Trophoblast cell (in vitro differentiated cells and primary cell): Measurements from ENCODE around the gene PLEKHA5. TPM values are rescaled to one million over a fixed set of nuclear protein-coding genes. Genes with fewer than 3 reads are reported as not detected.
A peak's percentile ranks its signal among the peaks of the same experiment; 100 is the strongest.

ENCODE experiments used
- DNase-seq, 2 donors: peaks; one replicate each; pipeline ENCODE4 v3.0.0-alpha.2; 2016
- H2AFZ ChIP-seq: 2 replicates; pipeline ENCODE4 v1.6.1; 2013; ENCODE audit warnings: low read length, moderate library complexity, mild to moderate bottlenecking; ENCODE audit not compliant: insufficient read depth, poor library complexity
- H2AK5ac ChIP-seq: 2 replicates; pipeline ENCODE4 v1.6.1; 2013; ENCODE audit warnings: mild to moderate bottlenecking, low read length
- H2BK120ac ChIP-seq: 2 replicates; pipeline ENCODE4 v1.6.1; 2013; ENCODE audit warnings: low read length, mild to moderate bottlenecking, moderate library complexity; ENCODE audit not compliant: insufficient read depth, poor library complexity
- H2BK12ac ChIP-seq: 2 replicates; pipeline ENCODE4 v1.6.1; 2013; ENCODE audit warnings: mild to moderate bottlenecking, low read length, moderate library complexity
- H2BK5ac ChIP-seq: 2 replicates; pipeline ENCODE4 v1.6.1; 2013; ENCODE audit warnings: low read length, low read depth, moderate library complexity, mild to moderate bottlenecking; ENCODE audit not compliant: poor library complexity
- H3K14ac ChIP-seq: 2 replicates; pipeline ENCODE4 v1.6.1; 2013; ENCODE audit warnings: mild to moderate bottlenecking, low read length
- H3K18ac ChIP-seq: 2 replicates; pipeline ENCODE4 v1.6.1; 2013; ENCODE audit warnings: mild to moderate bottlenecking, low read length
- H3K23ac ChIP-seq: 2 replicates; pipeline ENCODE4 v1.6.1; 2013; ENCODE audit warnings: low read length
- H3K27ac ChIP-seq: 2 replicates; pipeline ENCODE4 v1.5.1; 2013; ENCODE audit warnings: low read depth, mild to moderate bottlenecking, inconsistent platforms, low read length, moderate library complexity
- H3K27me3 ChIP-seq: 2 replicates; pipeline ENCODE4 v1.6.1; 2013; ENCODE audit warnings: inconsistent platforms, mild to moderate bottlenecking, low read length, moderate library complexity; ENCODE audit not compliant: insufficient read depth
- H3K36me3 ChIP-seq, 2 experiments: 1 replicate in 1 of 2; 2 replicates in 1 of 2; pipeline ENCODE4 v1.6.1; 2013; ENCODE audit warnings: low read length in 2 of 2, mild to moderate bottlenecking in 2 of 2, moderate library complexity in 1 of 2; ENCODE audit not compliant: insufficient read depth in 2 of 2, control insufficient read depth in 1 of 2
- H3K4ac ChIP-seq: 2 replicates; pipeline ENCODE4 v1.6.1; 2013; ENCODE audit warnings: low read depth, mild to moderate bottlenecking, low read length, moderate library complexity
- H3K4me1 ChIP-seq, 2 experiments: 1 replicate in 1 of 2; 2 replicates in 1 of 2; pipeline ENCODE4 v1.6.1; 2013; ENCODE audit warnings: low read length in 2 of 2, mild to moderate bottlenecking in 2 of 2, moderate library complexity in 1 of 2; ENCODE audit not compliant: insufficient read depth in 2 of 2, control insufficient read depth in 1 of 2
- H3K4me2 ChIP-seq: 2 replicates; pipeline ENCODE4 v1.6.1; 2013; ENCODE audit warnings: inconsistent platforms, mild to moderate bottlenecking, low read length, moderate library complexity
- H3K4me3 ChIP-seq: 2 replicates; pipeline ENCODE4 v1.5.1; 2013; ENCODE audit warnings: mild to moderate bottlenecking, low read depth, low read length, inconsistent platforms
- H3K79me1 ChIP-seq: one replicate; pipeline ENCODE4 v1.6.1; 2013; ENCODE audit warnings: low read length
- H3K79me2 ChIP-seq: 2 replicates; pipeline ENCODE4 v1.6.1; 2013; ENCODE audit warnings: low read length, mild to moderate bottlenecking; ENCODE audit not compliant: control insufficient read depth, insufficient read depth, poor library complexity
- H3K9ac ChIP-seq: 2 replicates; pipeline ENCODE4 v1.6.1; 2013; ENCODE audit warnings: mild to moderate bottlenecking, low read length
- H3K9me3 ChIP-seq: 2 replicates; pipeline ENCODE4 v1.6.1; 2013; ENCODE audit warnings: low read depth, mild to moderate bottlenecking, control low read depth, inconsistent platforms, low read length; ENCODE audit not compliant: insufficient read depth
- H4K12ac ChIP-seq: 2 replicates; pipeline ENCODE4 v1.6.1; 2013; ENCODE audit warnings: low read depth, mild to moderate bottlenecking, low read length, moderate library complexity
- H4K8ac ChIP-seq: 2 replicates; pipeline ENCODE4 v1.6.1; 2013; ENCODE audit warnings: low read depth, mild to moderate bottlenecking, low read length, moderate library complexity
- H4K91ac ChIP-seq: one replicate; pipeline ENCODE4 v1.6.1; 2013; ENCODE audit warnings: low read depth, mild to moderate bottlenecking, low read length, moderate library complexity
- WGBS: extraction: QIAGEN DNeasy Blood & Tissue Kit; methylation state at CpG from one replicate; pipeline ENCODE4 v1.1.7; 2013; ENCODE audit warnings: missing lambda C conversion rate; ENCODE audit not compliant: insufficient read length, insufficient coverage; ENCODE audit errors: extremely low coverage; 5-methylcytosine and 5-hydroxymethylcytosine counted together
- polyA plus RNA-seq: library from polyadenylated mRNA; stranded (reverse); fragments of 200-250 nt; gene quantifications from 2 replicates; pipeline ENCODE4 v1.2.3, GENCODE V29; 2013

PLEKHA5 gene
- polyA plus RNA-seq, result 33.8 and 35.6 TPM in 2 replicates

- DNase-seq, result peak; percentile 56 to 76
- Histone ChIP-seq H4K8ac (peak within 1 kb of the TSS; percentile 55), H3K4me3 (peak within 1 kb of the TSS; percentile 94), H2BK5ac (peak within 1 kb of the TSS; percentile 65), H3K18ac (peak within 1 kb of the TSS; percentile 70), H3K79me2 (peaks cover 9% of the 10 kb centered on the region), H3K4me1 (no peaks in the 10 kb centered on the region), H2AFZ (peak within 1 kb of the TSS; percentile 58), H3K27ac (peak within 1 kb of the TSS; percentile 76), H3K14ac (peak within 1 kb of the TSS; percentile 73), H3K36me3 (no peaks in the 10 kb centered on the region), H3K23ac (no peak within 1 kb of the TSS), H3K4ac (peak within 1 kb of the TSS; percentile 49), H4K12ac (peak within 1 kb of the TSS; percentile 46), H3K27me3 (no peaks in the 10 kb centered on the region), H2BK120ac (peak within 1 kb of the TSS; percentile 35), H3K4me2 (peak within 1 kb of the TSS; percentile 89), H3K9me3 (no peaks in the 10 kb centered on the region), H2AK5ac (no peak within 1 kb of the TSS), H3K79me1 (peaks cover 14% of the 10 kb centered on the region), H4K91ac (peak within 1 kb of the TSS; percentile 79), H3K9ac (peak within 1 kb of the TSS; percentile 81), H2BK12ac (no peak within 1 kb of the TSS)
- no CpG with 5 or more reads among the region's 103 CpGs for WGBS
These were observed at the start of gene PLEKHA5 for GRCh38 chr12:19129486-19130223. TSS of gene PLEKHA5 (plus strand) at chr12:19129733. CDS start at chr12:19129800, 67 bp downstream.

GRCh38 chr12:19080918-19081317 is 48.6 kb upstream of the PLEKHA5 start:
- Histone ChIP-seq H2AFZ (no peak overlapping the region), H3K27me3 (no peaks in the 10 kb centered on the region)
- no peak for DNase-seq

GRCh38 chr12:19082365-19082911 is 47.1 kb upstream of the PLEKHA5 start:
- H3K9ac ChIP-seq, result no peak overlapping the region
- H2BK120ac ChIP-seq, result no peak overlapping the region
- no peak overlapping the region for H3K4me3 ChIP-seq
- H3K9me3 ChIP-seq, result no peaks in the 10 kb centered on the region
- H3K4me2 ChIP-seq, result no peak overlapping the region
- no peak overlapping the region for H2BK12ac ChIP-seq
- H2AK5ac ChIP-seq, result no peak overlapping the region
- no peak overlapping the region for H3K4ac ChIP-seq
- 100% methylated on average over 2 of the region's 7 CpGs for WGBS
- H3K36me3 ChIP-seq, result no peaks in the 10 kb centered on the region
- H3K4me1 ChIP-seq, result no peaks in the 10 kb centered on the region
- no peaks in the 10 kb centered on the region for H3K79me2 ChIP-seq
- no peak overlapping the region for H4K12ac ChIP-seq
- no peak overlapping the region for H4K91ac ChIP-seq
- DNase-seq, result no peak
- H2AFZ ChIP-seq, result no peak overlapping the region
- no peaks in the 10 kb centered on the region for H3K27me3 ChIP-seq
- H4K8ac ChIP-seq, result no peak overlapping the region
- no peak overlapping the region for H3K18ac ChIP-seq
- no peak overlapping the region for H2BK5ac ChIP-seq
- no peak overlapping the region for H3K27ac ChIP-seq
- H3K14ac ChIP-seq, result no peak overlapping the region
- H3K79me1 ChIP-seq, result no peaks in the 10 kb centered on the region
- no peak overlapping the region for H3K23ac ChIP-seq

More at GRCh38 chr12:19080918-19081317, 48.6 kb upstream of the PLEKHA5 start:
- H2BK5ac ChIP-seq, result no peak overlapping the region
- H2BK12ac ChIP-seq, result no peak overlapping the region
- no peak overlapping the region for H3K23ac ChIP-seq
- no peaks in the 10 kb centered on the region for H3K4me1 ChIP-seq
- H3K9ac ChIP-seq, result no peak overlapping the region
- H4K91ac ChIP-seq, result no peak overlapping the region
- no peak overlapping the region for H4K12ac ChIP-seq
- H3K36me3 ChIP-seq, result no peaks in the 10 kb centered on the region
- H3K79me2 ChIP-seq, result no peaks in the 10 kb centered on the region
- H2AK5ac ChIP-seq, result no peak overlapping the region
- no peak overlapping the region for H2BK120ac ChIP-seq
- WGBS, result no CpG with 5 or more reads among the region's 2 CpGs
- H4K8ac ChIP-seq, result no peak overlapping the region
- H3K9me3 ChIP-seq, result no peaks in the 10 kb centered on the region
- H3K27ac ChIP-seq, result no peak overlapping the region
- H3K4me3 ChIP-seq, result no peak overlapping the region
- H3K4ac ChIP-seq, result no peak overlapping the region
- no peak overlapping the region for H3K14ac ChIP-seq
- no peak overlapping the region for H3K18ac ChIP-seq
- H3K79me1 ChIP-seq, result no peaks in the 10 kb centered on the region
- H3K4me2 ChIP-seq, result no peak overlapping the region

- H2AK5ac ChIP-seq, result no peak overlapping the region
- no CpG with 5 or more reads among the region's 4 CpGs for WGBS
These were observed 45.0 kb upstream of the PLEKHA5 start for GRCh38 chr12:19084547-19084946.

More at GRCh38 chr12:19084547-19084946, 45.0 kb upstream of the PLEKHA5 start:
- no peak for DNase-seq
- no peak overlapping the region for H4K8ac ChIP-seq
- H4K12ac ChIP-seq, result no peak overlapping the region
- no peak overlapping the region for H2BK12ac ChIP-seq
- H3K9me3 ChIP-seq, result no peaks in the 10 kb centered on the region
- H2BK120ac ChIP-seq, result no peak overlapping the region
- H3K79me1 ChIP-seq, result no peaks in the 10 kb centered on the region
- no peak overlapping the region for H3K4me2 ChIP-seq
- no peaks in the 10 kb centered on the region for H3K36me3 ChIP-seq
- no peak overlapping the region for H3K9ac ChIP-seq
- H3K23ac ChIP-seq, result no peak overlapping the region
- H2BK5ac ChIP-seq, result no peak overlapping the region
- H3K14ac ChIP-seq, result no peak overlapping the region
- H3K27ac ChIP-seq, result no peak overlapping the region
- no peak overlapping the region for H3K4ac ChIP-seq
- no peak overlapping the region for H2AFZ ChIP-seq
- H4K91ac ChIP-seq, result no peak overlapping the region
- no peak overlapping the region for H3K18ac ChIP-seq
- no peaks in the 10 kb centered on the region for H3K79me2 ChIP-seq
- H3K4me3 ChIP-seq, result no peak overlapping the region
- H3K4me1 ChIP-seq, result no peaks in the 10 kb centered on the region
- no peaks in the 10 kb centered on the region for H3K27me3 ChIP-seq
